GM19397 (cell line): ENCODE measurements around the gene PLA2G2C.

Experiments used
- ATAC-seq: cut with Tn5 transposase; IDR thresholded peaks from one replicate; pipeline ENCODE4 v1.9.1; 2021; ENCODE audit warnings: mild to moderate bottlenecking, moderate library complexity; ENCODE audit not compliant: unreplicated experiment

The PLA2G2C gene

GRCh38 chr1:20184997-20185833 is 1.1 kb downstream of the PLA2G2C start:
- ATAC-seq: no peak

DNA sequence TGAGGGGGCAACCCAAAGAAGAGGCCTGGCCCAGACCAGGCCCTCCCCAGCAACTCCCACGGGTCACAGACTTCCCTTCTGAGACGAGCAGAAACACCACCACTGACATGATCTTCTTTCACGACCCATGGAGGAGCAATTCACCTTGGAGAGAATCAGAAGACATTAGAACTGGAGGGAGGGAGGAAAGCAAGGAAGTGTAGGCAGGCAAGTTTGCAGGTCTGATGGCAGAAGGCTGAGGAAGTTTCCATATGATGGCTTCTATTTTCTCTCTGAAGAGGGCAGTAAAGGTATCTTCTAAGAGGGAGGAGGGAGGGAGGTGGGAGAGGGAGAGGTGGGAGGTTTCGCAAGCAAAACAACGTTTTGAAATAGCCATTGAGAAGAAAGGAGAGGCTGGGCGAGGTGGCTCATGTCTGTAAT is 1.8 kb downstream of the PLA2G2C start:
- no peak for ATAC-seq

DNA sequence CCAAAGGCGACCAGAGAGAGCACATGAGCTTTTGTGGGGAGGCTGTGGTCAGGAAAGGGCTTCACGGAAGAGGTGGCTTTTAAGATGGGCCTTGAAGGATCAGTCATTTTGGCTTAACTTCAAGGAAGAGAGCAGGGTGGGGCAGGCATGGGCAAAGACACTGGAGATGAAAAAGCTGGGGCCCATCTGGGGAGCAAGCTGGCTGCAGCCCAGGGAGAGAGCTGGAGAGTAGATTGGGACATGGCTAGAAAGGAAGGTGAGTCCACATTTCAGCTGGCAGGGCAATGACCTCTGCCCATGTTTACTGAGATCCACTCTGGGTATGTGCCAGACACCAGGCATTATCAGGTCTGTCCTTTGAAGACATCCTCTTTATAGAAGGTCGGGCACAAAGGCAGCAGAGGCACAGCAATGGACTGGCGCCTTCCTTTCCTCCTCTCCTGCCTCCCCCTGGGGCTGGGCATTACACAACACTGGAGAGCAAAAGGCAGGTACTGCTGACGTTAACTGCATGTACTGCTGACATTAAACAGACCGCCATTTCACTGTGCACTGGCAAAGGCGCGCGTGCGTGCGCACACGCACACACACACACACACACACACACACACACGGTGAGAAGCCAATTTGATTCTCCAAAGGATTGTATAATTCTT is 2.6 kb downstream of the PLA2G2C start:
- ATAC-seq: no peak

DNA sequence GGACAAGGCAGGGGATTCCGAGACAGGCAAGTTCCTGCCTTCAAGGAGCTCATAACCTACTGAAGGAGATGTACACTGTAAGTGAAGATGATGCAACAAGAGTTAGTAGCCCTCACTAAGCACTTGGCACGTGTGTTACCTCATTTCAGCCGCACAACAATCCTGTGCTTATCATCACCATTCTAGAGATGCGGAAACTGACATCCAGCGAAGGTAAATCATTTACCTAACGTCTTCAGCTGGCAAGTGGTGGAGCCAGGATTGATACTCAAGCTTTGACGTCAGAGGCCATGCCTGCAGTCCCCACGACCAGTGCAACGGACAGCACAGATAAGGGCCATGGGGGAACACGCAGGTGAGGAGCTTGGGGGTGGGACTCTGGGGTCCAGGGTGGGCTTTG is 3.3 kb downstream of the PLA2G2C start:
- ATAC-seq: no peak

GRCh38 chr1:20182415-20182814 is 3.9 kb downstream of the PLA2G2C start:
- ATAC-seq: no peak

DNA sequence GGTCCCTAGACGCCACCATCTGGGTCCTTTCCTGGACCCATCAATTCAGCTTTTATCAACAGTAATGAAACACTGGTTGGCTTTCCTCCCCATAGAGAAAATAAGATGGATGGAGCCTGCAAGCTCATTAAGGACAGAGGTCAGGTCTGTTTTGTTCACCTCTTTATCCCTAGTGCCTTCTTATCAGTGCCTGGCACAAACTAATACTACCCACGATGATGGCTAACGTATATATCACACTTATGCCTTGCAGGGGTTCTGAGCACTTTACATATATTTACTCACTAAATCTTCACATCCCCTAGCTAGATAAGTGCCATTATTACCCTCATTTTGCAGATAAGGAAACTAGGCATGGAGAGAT is 5.5 kb downstream of the PLA2G2C start:
- ATAC-seq: no peak

- no peak for ATAC-seq
Measured at GRCh38 chr1:20180129-20180843, 6.0 kb downstream of the PLA2G2C start.

- no peak for ATAC-seq
Measured at GRCh38 chr1:20179371-20180128, 6.8 kb downstream of the PLA2G2C start.

- no peak for ATAC-seq
Measured at GRCh38 chr1:20178634-20179370, 7.5 kb downstream of the PLA2G2C start.

- no peak for ATAC-seq
Measured at GRCh38 chr1:20174937-20175666, 11.2 kb downstream of the PLA2G2C start.

DNA sequence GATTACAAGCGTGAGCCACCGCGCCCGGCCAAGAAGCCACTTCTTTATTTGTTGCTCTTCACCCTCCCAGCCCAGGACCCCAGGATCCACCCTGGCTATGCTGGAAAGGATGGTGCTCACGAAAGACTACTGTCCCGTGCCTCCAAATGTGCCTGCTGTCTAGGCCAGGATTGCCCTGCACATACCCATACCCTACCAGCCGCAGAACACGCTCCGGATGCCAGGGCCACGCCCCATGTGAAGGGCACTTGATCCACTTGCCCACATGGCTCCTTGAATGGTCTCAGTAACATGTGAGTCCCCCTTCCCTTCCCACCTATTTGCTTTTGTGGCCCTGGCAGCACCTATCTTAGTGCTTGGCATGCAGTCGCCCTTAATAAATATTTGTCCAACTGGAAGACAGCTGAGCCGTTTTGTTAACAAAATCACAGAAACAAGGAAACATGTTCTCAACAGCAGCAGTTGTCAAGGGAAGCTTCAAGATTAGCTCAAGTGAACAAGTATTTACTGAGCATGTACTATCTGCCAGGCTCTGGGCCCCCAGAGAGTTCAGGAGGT is 14.2 kb downstream of the PLA2G2C start:
- ATAC-seq: no peak

GRCh38 chr1:20169932-20170331 is 16.4 kb downstream of the PLA2G2C start:
- no peak for ATAC-seq

DNA sequence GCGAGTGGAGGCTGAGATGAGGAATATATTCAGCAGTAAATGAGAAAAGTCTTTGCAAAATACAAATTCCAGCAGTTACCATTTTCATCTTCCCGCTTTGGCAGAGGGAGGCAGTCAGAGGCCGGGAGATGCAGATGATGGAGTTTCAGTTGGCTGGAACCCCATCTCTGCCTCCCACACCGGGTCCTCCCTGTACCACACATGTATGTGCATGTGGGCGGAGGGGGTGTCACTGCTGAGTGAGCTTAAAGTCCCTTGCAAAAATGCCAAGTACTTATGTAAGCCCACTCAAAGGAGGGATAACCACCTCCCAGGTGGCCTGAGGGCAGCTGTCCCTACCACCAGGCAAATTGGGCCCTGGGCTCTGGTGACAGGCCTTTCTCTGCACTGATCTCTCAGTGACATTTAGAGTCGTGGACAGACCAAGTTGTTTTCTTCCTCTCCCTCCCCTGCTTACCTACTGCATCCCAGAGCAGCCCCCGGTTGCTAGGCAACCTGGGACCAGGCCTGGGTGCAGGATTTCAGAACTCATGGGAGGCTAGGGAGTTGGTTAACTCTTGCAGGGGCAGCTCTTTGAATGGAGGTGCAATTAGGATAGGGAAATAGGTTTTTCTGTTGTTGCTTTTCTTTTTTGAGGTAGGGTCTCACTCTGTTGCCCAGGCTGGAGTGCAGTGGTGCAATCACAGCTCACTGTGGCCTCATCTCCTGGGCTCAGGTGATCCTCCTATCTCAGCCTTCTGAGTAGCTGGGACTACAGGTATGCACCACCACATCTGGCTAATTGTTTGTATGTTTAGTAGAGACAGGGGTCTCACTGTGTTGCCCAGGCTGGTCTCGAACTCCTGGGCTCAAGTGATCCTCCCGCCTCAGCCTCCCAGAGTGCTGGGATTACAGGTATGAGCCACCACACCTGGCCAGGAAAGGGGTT is 17.5 kb downstream of the PLA2G2C start:
- ATAC-seq: no peak

DNA sequence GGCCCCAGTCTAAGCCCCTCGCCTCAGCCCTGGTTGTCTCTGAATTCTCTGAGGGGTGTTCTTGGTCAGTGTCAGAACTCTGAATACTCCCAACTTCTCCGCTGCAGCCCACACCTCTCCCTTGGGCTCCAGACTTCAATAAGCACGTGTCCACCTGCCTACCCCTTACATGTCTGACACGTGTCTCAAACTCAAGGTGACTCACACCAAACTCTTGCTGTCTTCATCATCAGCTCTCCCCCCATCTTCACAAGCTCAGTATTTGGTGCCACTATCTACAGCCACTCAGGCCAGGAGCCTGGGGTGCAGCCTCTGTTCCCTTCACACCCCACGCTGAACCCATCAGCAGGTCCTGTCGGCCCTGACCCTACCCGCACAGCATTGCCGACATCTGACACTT is 19.2 kb downstream of the PLA2G2C start:
- ATAC-seq: no peak

- no peak for ATAC-seq
Measured at GRCh38 chr1:20166051-20166450, 20.3 kb downstream of the PLA2G2C start.

DNA sequence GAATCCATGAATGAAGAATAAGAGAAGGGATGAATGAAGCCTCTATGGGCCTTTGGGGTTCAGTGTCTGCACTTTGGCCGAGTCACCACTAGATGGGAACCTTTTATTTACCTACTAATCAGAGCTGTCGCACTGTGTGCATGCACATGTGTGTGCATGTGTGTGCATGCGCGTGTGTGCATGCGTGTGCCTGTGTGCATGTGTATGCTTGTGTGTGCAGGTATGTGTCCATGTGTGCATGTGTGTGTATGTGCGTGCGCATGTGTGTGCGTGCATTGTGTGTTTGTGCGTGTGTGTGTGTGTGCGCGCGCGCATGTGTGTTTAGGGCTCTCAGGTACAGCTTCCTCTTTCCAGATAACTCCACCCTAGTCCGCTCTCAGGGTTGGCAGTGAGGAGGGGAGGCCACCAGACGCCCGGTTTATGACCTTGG is 20.8 kb downstream of the PLA2G2C start:
- ATAC-seq: no peak

DNA sequence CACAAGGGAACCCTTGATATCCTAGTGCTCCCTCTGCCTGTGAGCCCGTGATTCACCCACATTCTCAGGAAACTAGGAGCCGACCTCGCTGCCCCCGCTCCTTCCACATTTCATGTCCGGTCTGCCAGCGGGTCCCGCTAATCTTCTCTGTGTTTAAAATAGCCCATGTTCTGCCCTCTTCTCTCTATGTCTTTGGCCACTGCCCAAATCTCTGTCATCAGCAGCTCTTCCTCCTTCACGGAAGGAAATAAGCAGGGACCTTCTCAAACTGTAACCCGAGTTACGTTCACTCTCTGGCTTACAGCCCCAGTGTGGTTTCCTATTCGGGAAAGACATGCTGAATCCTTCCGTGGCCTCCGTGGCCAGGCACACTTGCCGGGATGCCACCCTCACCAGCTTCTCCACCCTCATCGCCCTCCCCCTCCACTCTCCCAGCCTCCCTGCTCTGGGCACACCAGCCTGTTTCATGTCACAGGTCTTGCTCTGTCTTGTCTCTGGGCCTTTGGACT is 21.6 kb downstream of the PLA2G2C start:
- no peak for ATAC-seq

GRCh38 chr1:20160034-20160433 is 26.3 kb downstream of the PLA2G2C start:
- ATAC-seq: no peak
